Neural progenitor cell (in vitro differentiated cells): ENCODE measurements around the gene MCMBP.

Experiments used
- EZH2 ChIP-seq: fragments of 200-600 bp; sonication (generic); IDR thresholded peaks from 2 replicates; pipeline ENCODE4 v1.6.1; 2017; ENCODE audit warnings: antibody characterized with exemption, mild to moderate bottlenecking, moderate library complexity
- TF ChIP-seq, protein P1 (sequence below): fragments of 200-600 bp; sonication (generic); IDR thresholded peaks from 2 replicates; pipeline ENCODE4 v1.5.1; 2017; ENCODE audit warnings: antibody characterized with exemption, mild to moderate bottlenecking

DNA sequence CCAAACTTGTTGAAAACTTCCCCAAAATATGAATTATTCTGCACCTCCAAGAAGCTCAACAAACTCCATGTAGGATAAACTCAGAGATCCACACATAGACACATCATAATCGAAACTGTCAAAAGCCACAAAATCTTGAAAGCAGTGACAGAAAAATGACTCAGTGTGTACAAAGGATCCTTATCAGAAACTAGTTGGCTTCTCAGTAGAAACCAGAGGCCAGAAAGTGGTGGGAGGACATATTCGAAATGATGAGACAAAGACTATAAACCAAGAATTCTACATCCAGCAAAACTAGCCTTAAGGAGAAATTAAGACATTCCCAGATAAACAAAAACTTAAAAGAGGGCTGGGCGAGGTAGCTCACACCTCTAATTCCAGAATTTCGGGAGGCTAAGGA is 38.5 kb downstream of the MCMBP start:
- TF ChIP-seq, protein P1, sequence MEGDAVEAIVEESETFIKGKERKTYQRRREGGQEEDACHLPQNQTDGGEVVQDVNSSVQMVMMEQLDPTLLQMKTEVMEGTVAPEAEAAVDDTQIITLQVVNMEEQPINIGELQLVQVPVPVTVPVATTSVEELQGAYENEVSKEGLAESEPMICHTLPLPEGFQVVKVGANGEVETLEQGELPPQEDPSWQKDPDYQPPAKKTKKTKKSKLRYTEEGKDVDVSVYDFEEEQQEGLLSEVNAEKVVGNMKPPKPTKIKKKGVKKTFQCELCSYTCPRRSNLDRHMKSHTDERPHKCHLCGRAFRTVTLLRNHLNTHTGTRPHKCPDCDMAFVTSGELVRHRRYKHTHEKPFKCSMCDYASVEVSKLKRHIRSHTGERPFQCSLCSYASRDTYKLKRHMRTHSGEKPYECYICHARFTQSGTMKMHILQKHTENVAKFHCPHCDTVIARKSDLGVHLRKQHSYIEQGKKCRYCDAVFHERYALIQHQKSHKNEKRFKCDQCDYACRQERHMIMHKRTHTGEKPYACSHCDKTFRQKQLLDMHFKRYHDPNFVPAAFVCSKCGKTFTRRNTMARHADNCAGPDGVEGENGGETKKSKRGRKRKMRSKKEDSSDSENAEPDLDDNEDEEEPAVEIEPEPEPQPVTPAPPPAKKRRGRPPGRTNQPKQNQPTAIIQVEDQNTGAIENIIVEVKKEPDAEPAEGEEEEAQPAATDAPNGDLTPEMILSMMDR, result no peak
- TF ChIP-seq EZH2, result no peak
